ENCODE results near the gene ABCC8.

- no peak for TF ChIP-seq MXI1 (IDR thresholded peaks at IDR 0.05; ENCODE audit: low read depth, low read length)
- no peak for TF ChIP-seq GMEB1 (CRISPR knock-in tag; IDR thresholded peaks at IDR 0.05)
- no peak for TF ChIP-seq CHD2 (IDR thresholded peaks at IDR 0.05; ENCODE audit: low read depth, low read length)
- no peak for TF ChIP-seq RCOR1 (IDR thresholded peaks at IDR 0.05; ENCODE audit: borderline replicate concordance in 1 of 2, low read depth in 2 of 2, low read length in 2 of 2)
- TF ChIP-seq NFE2L1 (tag; IDR thresholded peaks at IDR 0.05; ENCODE audit: borderline replicate concordance, low read depth), result no peak
- no peak for TF ChIP-seq HNRNPH1 (optimal IDR thresholded peaks at IDR 0.05; ENCODE audit: low read depth, low read length)
Measured at GRCh38 chr11:17489751-17490150, 13.1 kb upstream of the ABCC8 start.
